GM10266 (cell line): ENCODE data around the gene PLAC8L1.

Experiments
- DNase-seq: peaks from one replicate; pipeline ENCODE4 v3.0.0; 2012; ENCODE audit errors: extremely low spot score
- TF ChIP-seq, protein P1 (sequence below): IDR thresholded peaks from 2 replicates; pipeline ENCODE4 v1.5.1; 2012; ENCODE audit warnings: mild to moderate bottlenecking, low read depth; ENCODE audit not compliant: control insufficient read depth, insufficient read depth; ENCODE audit errors: missing control alignments

PLAC8L1 gene

DNA sequence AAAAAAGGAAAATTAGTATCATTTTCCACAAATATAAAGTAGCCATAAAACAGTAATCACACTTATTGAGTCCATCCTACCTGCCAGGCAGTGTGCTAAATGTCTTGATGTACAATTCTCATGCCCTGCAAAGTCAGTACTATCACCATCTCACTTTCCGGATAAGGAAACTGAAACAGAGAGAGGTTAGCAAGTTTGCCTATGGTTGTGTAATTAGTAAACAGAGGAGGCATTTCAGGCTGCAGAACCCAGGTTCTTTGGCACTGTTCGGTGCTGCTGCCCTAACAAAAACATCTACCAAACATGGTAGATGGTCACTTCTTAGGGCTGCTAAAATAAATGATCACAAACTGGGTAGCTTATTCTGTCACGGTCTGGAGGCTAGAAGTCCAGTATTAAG lies 22.6 kb downstream of the PLAC8L1 start:
- TF ChIP-seq, protein P1, sequence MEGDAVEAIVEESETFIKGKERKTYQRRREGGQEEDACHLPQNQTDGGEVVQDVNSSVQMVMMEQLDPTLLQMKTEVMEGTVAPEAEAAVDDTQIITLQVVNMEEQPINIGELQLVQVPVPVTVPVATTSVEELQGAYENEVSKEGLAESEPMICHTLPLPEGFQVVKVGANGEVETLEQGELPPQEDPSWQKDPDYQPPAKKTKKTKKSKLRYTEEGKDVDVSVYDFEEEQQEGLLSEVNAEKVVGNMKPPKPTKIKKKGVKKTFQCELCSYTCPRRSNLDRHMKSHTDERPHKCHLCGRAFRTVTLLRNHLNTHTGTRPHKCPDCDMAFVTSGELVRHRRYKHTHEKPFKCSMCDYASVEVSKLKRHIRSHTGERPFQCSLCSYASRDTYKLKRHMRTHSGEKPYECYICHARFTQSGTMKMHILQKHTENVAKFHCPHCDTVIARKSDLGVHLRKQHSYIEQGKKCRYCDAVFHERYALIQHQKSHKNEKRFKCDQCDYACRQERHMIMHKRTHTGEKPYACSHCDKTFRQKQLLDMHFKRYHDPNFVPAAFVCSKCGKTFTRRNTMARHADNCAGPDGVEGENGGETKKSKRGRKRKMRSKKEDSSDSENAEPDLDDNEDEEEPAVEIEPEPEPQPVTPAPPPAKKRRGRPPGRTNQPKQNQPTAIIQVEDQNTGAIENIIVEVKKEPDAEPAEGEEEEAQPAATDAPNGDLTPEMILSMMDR, result no peak

DNA sequence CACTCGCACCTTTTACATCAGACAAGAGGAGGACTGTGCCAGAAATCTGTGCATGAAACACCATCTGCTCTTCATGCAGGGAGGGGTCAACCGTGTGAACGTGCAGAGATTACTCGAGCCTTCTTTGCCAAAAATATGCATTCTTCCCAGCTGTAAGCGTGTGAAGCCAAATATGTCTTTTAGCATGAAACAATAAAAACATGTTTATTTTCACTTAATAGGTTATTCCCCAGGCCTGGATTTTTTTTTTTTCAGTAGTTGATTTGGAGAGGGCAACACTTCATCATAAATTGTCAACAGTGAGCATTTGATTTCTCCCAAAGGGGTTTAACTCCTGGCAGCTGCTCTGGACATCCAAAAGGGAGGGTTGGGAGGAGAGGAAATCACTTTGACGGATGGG lies 23.8 kb downstream of the PLAC8L1 start:
- no peak for DNase-seq
- TF ChIP-seq, protein P1, result no peak

More for the DNA sequence above, 22.6 kb downstream of the PLAC8L1 start:
- no peak for DNase-seq

DNA sequence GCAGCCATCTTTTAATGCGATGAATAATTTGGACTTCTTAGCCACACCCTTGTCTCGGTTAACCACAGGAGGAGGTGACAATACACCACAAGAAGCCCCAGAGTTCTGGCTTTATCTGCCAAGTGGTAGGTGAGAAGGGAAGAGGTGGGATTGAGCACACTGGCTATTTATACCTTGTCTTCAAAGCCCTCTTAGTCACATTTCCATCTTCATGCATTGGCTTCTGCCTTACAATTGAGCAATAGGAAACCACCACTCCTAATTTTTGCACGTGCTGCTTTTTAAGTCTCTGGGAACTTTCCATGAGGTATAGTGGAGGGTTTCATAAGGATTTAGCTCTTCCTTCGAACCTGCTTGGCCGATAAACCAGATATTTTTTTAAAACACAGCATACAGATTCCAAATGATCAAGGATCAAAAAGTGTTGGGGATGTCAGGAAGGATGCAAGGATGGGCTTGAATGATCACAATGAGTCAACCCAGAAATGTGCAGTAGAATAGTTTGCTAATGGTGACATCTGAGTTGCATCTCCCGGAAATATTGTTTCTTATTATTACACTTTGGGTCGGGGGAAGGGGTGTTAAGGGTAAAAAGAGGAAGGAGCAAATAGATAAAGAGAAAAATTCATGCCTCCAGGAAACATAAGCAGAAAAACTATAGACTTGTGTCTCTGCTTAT lies 25.5 kb downstream of the PLAC8L1 start:
- TF ChIP-seq, protein P1, result no peak

DNA sequence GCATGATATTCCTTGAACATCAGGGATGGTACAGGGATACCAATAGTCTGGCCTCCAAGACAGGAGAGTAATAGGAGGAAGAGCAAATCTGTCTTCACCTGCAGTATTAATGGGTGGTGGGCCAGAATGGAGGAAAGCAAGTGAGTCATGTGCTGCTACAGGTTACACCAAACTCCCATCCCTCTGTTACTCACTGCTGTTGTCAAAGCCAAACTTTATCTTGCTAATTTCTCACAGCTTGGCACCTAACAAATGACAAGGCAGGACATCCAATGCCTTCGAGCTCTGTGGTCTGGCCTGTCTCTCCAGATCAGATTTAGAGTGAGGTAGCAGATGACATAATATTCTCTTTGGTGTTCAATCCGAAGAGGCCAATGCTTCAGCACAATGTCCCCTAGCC lies 26.8 kb downstream of the PLAC8L1 start:
- TF ChIP-seq, protein P1, result no peak
- no peak for DNase-seq

More for the DNA sequence above, 25.5 kb downstream of the PLAC8L1 start:
- DNase-seq, result no peak

DNA sequence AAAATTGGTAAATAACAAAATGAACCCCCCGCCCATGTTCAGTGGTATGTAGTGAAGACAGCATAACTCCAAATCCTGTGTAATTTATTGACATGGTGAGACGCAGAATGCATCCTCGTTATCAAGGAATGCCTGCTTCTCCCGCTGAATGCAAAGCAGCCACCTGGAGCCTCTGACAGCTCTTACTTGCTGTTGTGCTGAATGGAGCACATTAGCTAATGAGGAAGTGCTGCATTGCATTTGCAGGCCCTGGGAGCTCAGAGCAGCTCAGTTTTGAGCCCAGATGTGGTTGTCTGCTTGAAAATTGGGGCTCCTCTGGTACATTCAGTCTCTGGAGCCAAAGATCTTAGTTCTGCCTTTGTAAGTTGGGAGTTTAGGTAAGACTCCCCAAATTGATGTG lies 28.9 kb downstream of the PLAC8L1 start:
- TF ChIP-seq, protein P1, result no peak
- DNase-seq, result no peak

DNA sequence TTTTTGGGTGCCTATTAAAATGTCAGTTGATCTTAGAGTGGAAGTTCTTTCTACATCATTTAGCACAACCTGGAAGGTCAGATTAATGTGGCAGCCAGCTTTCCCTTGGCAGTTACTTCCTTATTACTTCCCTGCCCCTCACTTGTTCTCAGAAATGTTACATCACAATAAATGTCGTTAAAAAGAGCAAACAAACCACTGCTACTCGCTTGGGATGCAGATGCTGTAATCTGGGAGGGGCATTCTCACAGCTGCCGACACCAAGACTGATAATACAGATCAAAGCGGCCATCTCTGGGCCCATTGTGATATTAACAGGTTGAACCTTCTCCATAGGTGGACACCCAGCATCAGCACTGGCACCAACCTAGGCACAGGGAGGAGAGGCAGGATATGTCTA lies 29.3 kb downstream of the PLAC8L1 start:
- DNase-seq, result no peak
- TF ChIP-seq, protein P1, result no peak

DNA sequence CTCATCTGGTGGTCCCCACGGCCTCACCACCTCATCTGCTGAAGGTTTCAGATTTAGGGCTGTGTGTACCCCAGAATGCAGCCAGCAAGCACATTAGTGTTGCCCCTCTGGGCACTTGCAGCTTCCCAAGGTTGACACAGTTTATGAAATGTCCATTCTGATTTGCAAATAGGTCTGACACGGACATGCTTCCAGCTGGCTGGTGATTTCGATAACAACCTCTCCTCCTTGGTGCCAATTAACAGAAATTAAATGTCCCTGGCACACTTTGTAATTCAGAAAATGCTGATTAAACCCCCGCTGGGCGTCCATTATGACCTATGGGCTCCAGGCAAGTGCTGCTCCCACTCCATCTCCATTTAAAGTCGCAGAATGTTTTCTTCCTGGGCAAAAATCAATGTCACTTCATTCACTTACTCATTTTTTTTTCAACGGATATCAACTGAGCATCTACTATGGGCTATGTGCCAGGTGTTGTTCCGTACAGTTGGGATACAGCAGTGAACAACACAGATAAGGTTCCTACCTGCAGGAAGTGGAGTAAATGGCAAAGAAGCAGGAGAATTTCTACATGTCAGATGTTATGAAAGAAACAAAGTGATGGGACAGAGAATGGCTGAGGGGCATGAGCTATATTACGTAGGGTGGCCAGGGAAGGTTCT lies 32.0 kb downstream of the PLAC8L1 start:
- no peak for DNase-seq
- TF ChIP-seq, protein P1, result no peak
